ENCODE measurements around the gene PNCK. TPM values are rescaled to one million over a fixed set of nuclear protein-coding genes. Genes with fewer than 3 reads are reported as not detected.

PNCK gene
- total and polyA plus RNA-seq, 2 of the 13 experiments (the other 11 are each of a cell fraction or from before 2014, with no cell fraction given), result 33.1 TPM; not detected in 1

DNA sequence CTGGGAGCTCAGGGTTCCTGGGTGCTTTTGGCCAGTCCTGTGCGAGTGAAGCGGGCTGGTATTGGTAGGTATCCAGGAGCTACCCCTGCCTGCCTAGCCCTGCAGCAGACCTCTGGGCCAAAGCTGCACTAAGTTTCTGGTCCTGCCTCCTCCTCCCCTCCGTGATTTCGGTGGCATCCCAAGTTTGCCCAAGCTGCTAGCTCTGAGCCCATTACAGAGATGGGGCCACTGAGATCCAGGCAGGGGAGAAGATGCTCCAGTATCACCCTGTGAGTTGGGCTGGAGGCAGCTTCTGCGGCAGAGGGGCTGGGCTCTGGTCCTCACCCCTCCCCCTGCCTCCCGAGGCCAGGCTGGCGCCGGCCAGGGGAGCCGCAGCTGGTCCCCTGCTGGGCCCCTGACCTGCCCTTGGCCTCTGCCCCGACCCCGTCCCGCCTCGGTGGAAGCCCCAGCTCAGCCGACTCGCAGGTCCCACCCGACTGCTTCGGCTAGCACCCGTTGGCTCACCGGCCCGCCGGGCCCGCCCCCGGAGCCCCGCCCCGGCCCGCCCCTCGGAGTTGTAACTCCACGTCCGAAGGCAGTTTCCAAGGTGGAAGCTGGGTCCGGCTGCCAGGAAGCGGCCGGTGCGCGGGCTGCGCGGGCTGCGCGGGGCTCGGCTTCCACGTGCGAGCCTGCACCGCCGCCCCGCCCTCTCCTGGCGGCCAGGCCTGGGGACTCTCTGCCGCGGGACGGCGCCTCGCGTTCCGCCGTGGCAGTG lies 26.8 kb downstream of the PNCK start, which contains the start of gene DUSP9 (continued):
- no peak for TF ChIP-seq ZNF512B (CRISPR knock-in tag; IDR thresholded peaks at IDR 0.05; ENCODE audit: borderline replicate concordance)
- TF ChIP-seq ZNF768 (CRISPR knock-in tag; IDR thresholded peaks at IDR 0.05), result 0 out of 2 replicates have a peak, but pooled peaks have one; percentile 27
- TF ChIP-seq, protein P1, sequence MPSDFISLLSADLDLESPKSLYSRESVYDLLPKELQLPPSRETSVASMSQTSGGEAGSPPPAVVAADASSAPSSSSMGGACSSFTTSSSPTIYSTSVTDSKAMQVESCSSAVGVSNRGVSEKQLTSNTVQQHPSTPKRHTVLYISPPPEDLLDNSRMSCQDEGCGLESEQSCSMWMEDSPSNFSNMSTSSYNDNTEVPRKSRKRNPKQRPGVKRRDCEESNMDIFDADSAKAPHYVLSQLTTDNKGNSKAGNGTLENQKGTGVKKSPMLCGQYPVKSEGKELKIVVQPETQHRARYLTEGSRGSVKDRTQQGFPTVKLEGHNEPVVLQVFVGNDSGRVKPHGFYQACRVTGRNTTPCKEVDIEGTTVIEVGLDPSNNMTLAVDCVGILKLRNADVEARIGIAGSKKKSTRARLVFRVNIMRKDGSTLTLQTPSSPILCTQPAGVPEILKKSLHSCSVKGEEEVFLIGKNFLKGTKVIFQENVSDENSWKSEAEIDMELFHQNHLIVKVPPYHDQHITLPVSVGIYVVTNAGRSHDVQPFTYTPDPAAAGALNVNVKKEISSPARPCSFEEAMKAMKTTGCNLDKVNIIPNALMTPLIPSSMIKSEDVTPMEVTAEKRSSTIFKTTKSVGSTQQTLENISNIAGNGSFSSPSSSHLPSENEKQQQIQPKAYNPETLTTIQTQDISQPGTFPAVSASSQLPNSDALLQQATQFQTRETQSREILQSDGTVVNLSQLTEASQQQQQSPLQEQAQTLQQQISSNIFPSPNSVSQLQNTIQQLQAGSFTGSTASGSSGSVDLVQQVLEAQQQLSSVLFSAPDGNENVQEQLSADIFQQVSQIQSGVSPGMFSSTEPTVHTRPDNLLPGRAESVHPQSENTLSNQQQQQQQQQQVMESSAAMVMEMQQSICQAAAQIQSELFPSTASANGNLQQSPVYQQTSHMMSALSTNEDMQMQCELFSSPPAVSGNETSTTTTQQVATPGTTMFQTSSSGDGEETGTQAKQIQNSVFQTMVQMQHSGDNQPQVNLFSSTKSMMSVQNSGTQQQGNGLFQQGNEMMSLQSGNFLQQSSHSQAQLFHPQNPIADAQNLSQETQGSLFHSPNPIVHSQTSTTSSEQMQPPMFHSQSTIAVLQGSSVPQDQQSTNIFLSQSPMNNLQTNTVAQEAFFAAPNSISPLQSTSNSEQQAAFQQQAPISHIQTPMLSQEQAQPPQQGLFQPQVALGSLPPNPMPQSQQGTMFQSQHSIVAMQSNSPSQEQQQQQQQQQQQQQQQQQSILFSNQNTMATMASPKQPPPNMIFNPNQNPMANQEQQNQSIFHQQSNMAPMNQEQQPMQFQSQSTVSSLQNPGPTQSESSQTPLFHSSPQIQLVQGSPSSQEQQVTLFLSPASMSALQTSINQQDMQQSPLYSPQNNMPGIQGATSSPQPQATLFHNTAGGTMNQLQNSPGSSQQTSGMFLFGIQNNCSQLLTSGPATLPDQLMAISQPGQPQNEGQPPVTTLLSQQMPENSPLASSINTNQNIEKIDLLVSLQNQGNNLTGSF (CRISPR knock-in tag; IDR thresholded peaks at IDR 0.05), result no peak
- TF ChIP-seq TBX2 (CRISPR knock-in tag; IDR thresholded peaks at IDR 0.05; ENCODE audit: borderline replicate concordance), result peak; percentile 72; the same call in 1 of the 2 replicates
- 0 out of 2 replicates have a peak, but pooled peaks have one; percentile 39 for TF ChIP-seq RFXAP (CRISPR knock-in tag; IDR thresholded peaks at IDR 0.05; ENCODE audit: borderline replicate concordance)
- TF ChIP-seq ZNF280B (CRISPR knock-in tag; IDR thresholded peaks at IDR 0.05; ENCODE audit: borderline replicate concordance), result no peak
- TF ChIP-seq SP1 (IDR thresholded peaks at IDR 0.05), result no peak
- 0 out of 2 replicates have a peak, but pooled peaks have one; percentile 26 for TF ChIP-seq SP1 (CRISPR knock-in tag; IDR thresholded peaks at IDR 0.05)
- TF ChIP-seq, protein P2, sequence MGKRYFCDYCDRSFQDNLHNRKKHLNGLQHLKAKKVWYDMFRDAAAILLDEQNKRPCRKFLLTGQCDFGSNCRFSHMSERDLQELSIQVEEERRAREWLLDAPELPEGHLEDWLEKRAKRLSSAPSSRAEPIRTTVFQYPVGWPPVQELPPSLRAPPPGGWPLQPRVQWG (CRISPR knock-in tag; IDR thresholded peaks at IDR 0.05; ENCODE audit: borderline replicate concordance, low read depth), result no peak
- TF ChIP-seq NR1H2 (CRISPR knock-in tag; IDR thresholded peaks at IDR 0.05; ENCODE audit: borderline replicate concordance, low read depth), result no peak
- peak; percentile 58; the same call in 1 of the 2 replicates for TF ChIP-seq GATA4 (IDR thresholded peaks at IDR 0.05; ENCODE audit: borderline replicate concordance, low read depth)
- TF ChIP-seq ZNF367 (CRISPR knock-in tag; IDR thresholded peaks at IDR 0.05; ENCODE audit: borderline replicate concordance), result no peak
- no peak for TF ChIP-seq ARNT2 (CRISPR knock-in tag; IDR thresholded peaks at IDR 0.05; ENCODE audit: low read depth)
- peak in 1 of 2 experiments; percentile 38; a peak in 1 of 4 replicates for TF ChIP-seq ATF4 (CRISPR knock-in tag; IDR thresholded peaks at IDR 0.05)
- TF ChIP-seq, protein P3, sequence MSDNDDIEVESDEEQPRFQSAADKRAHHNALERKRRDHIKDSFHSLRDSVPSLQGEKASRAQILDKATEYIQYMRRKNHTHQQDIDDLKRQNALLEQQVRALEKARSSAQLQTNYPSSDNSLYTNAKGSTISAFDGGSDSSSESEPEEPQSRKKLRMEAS (IDR thresholded peaks at IDR 0.05), result no peak

All from HepG2 (cell line).